HG03469 (cell line): Measurements from ENCODE around the gene SYT6.
A peak's percentile ranks its signal among the peaks of the same experiment; 100 is the strongest.

Experiments
- ATAC-seq: cut with Tn5 transposase; IDR thresholded peaks from one replicate; pipeline ENCODE4 v1.9.1; 2021; ENCODE audit warnings: mild to moderate bottlenecking, moderate library complexity, moderate number of reproducible peaks; ENCODE audit not compliant: unreplicated experiment

SYT6 gene

DNA sequence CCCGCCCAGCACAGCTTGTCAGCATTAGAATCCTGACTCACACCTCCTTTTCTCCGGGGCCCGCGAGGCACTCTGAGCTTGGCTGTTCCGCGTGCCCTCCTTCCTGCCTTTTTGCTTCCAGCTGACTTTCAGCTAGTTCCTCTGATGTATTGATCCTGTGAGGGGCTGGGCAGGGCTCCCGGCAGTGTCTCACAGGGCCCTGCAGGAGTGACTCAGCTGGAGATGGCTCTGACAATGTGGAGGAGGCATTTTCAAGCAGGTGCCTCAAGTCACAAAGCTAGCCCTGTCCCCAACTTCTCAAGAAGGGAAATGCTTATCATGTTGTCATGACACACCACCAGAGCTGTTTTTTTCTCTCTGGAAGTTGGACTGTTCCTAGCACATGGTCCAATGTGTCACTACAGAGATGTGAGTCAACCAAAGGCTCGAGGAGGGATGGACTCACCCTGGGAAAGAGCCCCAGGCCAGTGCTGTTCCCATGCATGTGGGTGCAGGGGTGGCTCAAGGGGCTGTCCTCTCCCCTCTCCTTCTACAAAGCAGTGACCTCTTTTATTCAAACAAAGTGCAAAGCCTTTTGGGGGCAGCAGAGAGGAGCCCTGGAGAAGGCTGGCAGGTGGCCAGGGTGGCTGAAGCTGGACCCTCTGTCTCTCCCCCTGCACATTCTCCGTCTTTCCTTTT lies 30.6 kb downstream of the SYT6 start:
- ATAC-seq: no peak

DNA sequence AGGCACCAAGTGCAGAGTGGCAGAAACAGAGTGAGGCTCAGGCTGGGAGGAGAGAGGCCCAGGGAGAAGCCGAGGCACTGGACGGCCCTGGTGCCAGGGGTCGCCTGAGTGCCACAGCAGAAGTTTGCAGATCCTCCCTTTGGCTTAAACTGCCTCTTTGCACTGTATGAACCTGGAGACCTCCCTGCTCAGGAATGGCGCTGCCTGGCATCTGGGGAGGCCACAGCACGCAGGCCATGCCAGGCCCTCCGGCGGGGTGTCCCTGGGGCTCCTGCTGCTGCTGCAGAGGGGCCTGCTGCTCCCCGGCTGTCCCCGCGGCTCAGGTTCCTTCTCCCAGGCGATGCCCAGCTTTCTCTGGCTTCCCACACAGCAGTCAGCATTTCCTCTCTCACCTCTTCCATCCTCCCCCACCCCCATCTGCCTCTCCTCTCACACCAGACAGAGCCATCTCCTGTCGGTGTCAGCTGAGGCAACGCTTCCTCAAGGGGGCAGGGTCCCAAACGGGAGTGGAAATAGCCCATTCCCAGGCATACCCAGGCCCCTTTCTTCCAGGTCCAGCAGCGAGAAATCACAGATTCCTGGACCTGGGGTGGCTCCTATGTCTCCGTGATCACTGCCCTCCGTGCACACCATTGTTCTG lies 35.2 kb downstream of the SYT6 start:
- ATAC-seq: no peak

DNA sequence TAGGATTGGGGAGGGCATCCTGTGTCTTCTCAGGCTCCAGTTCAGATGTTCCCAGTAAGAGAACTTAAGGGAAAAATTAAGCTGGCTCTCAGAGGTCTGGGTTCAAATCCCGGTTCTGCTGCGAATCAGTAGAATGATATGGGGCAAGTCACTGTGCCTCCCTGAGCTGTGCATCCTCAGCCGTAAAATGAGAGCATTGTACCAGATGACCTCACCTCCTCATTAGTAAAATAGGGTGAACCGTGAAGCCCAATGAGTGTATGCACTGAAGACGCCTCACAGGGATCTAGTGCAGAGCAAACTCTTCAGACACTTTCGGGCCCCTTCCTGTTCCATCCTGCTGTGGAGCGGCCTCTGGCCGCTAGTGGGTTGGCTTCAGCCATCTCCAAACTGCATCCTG lies 36.0 kb downstream of the SYT6 start:
- ATAC-seq: no peak

DNA sequence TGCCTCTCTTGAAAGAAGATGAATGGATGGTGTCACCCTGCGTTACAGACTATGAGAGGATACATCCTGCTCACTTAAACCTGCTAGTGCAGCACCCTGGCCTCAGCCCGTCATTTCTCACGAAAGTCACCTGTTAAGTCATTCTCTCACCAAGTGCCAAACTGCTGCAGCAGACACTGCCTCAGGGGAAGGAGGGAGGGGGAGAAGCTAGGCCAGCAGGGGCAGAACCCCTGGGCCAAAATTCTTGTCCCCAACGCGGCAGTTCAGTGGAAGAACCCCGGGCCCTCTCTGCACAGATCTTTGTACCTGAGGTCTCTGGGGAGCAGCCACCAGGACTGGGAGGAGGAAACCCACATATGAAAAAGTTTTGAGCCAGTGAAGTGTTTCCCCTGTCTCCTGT lies 37.6 kb downstream of the SYT6 start:
- no peak for ATAC-seq

DNA sequence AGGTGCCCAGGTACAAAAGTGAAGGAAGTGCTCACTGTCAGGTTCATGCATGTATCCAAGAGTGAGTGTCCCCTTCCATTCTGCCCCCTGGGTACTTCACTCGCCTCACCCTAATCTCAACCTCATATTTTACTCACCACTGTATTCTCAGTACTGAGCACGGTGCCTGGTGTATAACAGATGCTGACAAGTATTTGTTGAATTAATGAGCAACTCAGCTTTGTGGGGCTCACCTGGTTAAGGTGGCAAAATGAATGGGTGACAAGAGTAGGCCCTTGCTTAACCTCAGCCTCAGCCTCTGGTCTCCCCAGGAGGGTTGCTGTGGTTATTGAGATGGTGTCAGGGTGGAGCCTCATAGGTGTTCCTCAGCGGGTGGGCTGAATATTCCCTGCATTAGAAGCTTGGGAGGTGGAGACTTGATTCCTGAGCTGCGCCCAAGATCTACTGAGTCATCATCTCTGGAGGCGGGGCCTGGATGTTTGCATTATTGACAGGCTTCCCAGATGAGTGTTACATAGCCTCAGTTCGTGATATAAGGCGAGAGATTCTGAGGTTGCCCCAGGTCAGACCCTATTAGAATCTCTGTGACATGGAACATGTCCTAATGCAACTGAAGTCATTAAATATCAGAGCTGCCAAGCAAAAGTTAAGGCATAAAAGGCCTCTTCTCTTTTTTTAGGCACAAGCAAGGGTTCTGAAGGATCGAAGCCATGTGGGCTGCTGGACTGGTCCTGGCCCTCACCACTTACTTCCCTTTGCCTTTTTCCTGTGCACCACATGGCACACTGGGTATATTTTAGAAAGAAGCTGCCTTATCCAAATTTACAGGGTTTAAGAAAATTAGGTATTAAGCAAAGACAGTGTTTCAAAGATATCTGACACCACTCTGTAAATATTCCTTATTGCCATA lies 39.2 kb downstream of the SYT6 start:
- ATAC-seq: no peak

DNA sequence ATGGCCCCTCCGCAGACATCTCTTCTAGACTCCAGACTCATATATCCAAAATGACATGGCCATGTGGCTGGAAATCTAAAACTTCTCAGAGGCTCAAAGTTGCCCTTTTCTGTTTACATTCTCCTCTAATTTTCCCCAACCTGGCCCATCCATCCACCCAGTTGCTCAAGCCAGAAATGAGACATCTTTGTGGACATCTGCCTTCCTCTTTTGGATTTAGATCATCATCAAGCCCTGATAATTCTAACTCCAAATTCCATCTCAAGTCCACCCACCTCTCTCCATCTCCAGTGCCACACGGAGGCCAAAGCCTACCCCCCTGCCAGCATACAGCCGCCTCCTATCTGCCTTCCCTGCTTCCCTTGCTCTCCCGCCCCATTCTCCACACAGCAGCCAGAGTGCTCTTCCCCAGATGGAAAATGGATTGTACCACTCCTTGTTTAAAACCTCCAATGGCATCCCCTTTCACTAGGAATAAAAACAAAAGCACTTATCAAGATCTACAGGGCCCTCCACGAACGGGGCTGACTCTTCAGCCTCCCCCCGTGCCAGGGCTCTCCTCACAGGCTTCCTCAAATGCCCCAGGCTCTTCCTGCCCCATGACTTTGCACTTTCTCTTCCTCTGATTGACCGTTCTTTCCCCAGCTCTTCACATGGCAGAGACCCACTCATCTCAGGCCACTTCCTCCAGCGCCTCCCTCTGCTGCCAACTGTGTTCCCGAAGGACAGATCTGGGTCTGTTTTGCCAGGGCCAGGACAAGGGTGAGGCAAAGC lies 40.1 kb downstream of the SYT6 start:
- ATAC-seq: no peak

DNA sequence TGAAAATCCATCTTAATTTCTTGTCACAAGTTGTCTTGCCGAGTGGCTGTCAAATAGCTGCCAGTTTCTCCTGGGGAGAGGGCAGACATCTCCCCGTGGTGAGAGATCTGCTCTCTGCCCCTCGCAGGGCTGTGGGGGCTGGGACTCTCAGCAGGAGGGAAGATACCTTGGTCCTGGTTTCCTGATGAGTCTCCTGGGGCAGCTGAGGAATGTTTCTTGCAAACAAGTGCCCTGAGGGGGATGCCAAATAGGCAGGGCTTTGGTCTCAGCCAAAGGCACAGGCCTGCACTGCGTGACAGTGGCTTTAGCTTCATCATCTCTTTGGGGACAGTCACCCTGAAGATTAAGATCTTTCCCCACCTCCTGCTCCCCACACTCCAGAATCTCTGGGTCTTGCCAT lies 40.9 kb downstream of the SYT6 start:
- ATAC-seq: no peak

DNA sequence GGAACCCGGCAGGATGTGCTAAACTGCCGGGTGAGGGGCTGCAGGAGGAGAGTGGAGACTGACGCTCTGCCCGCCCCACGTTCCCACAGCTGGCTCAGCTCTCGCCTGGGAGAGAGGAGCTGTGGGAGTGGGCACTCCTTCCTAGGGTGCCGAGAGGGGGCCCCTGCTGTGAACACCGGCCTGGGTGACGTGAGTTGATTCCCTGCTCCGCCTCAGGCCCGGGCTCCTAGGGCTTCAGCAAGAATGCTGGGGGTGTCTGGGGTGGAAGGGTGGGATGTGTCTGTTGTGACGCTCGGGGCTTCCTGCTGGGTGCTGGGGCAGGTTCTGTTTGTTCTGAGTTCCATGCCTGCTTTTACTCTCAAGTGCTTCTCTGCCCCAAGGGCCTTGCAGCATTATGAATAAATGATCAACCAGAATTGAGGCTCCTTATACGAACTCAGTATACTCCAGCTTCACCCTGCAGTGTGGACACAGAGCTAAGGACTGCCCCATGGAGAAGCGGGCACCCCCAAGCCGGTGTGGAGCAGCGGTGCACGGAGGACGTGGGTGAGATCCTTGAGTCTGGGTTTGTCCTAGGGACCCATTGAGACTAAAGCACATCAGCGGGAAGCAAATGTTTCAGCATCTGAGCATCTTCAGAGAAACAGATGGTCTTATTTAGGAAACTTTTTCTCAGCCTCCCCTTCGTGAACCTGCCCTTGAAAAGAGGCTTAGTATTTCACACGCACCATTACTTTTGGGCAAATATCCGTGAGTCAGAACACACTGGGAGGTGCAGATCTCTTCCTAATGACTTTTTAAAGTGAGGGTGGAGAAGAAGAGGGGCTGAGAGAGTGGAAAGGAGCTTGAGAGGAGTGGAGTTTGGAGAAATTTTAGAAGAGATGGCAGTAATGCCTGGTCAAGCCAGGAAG lies 41.7 kb downstream of the SYT6 start:
- no peak for ATAC-seq

DNA sequence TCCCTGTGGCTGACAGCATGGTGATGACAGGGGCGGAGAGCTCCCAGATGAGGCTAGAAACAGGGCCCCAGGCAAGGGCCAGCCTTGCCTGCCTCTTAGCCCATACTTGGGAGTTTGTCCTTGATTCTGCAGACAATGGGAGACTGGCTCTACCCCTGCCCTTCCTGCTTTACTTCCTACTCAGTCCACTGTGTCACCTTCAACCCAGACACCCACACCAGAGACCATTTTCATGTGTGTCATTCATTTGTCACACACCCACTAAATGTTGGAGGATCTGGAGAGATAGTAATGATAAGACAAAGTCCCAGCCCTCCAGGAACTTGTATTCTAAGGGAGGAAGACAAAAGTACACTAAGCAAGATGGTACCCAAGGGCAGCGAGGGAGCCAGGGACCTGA lies 43.7 kb downstream of the SYT6 start:
- no peak for ATAC-seq

DNA sequence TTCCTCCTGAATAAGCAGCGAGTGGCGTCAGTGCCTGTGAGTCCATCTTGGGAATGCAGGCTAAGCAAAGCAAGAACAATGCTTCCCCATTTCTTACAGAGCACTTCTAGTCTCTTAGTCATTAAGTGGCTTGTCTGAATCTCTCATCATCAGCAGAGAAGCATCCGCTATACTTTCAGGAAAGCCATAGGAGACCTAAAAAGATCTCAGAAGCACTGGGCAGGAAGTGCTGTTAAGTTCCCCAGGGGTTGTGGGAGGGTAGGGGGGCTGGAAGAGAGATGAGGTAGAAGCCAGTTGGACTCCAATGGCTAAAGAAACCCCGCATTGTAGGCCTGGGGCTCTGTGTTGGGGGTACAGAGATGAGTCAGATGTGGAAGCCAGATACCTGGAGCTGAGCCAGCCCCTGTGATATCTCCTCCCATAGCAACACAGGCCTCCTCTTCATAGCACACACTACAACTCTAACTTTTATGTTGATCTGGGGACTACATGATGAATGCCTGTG lies 44.9 kb downstream of the SYT6 start:
- ATAC-seq: peak; percentile 74

DNA sequence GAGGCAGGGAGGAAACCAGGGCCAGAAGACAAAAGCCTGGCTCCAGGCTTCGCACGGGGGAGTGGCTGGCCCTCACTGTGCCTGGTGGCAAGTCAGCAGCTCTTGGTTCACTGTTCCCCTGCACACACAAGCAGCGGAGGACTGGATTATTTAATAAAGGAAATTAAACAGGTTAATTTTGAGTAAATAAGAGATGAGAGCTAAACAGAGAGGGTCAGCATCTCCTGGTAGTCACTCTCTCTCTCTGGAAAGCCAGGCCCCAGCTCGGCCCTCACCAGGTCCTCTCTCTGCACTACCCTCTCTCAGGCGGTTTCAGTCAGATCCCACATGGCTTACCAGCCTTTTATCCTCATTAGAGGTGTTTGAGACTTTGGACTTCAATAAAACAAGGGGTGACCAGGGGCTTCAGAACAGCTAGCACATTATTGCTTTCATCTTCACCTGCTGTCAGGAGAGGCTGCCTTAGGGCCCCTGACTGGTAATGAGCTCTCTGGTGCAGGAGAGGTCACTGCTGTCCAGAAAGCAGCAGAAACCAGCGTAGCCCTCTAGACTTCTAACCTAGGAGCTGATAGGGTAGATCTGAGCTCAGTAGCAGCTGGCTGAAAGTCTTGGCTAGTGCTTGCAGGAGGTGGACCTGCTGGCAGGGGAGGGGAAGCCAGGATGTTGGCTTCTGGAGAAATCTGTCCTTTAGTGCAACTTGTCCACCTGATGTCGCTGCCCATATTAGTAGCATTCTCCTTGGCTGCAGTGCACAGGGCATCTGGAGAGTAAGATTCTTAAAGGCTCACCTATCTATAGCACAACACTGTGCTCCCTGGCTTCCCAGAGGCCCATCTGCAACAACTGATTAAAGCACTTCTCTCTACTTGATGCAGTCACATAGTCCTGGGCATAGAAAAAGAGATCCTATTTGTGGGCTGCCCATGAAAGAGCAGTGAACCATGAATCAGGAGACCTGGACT lies 45.9 kb downstream of the SYT6 start:
- no peak for ATAC-seq

DNA sequence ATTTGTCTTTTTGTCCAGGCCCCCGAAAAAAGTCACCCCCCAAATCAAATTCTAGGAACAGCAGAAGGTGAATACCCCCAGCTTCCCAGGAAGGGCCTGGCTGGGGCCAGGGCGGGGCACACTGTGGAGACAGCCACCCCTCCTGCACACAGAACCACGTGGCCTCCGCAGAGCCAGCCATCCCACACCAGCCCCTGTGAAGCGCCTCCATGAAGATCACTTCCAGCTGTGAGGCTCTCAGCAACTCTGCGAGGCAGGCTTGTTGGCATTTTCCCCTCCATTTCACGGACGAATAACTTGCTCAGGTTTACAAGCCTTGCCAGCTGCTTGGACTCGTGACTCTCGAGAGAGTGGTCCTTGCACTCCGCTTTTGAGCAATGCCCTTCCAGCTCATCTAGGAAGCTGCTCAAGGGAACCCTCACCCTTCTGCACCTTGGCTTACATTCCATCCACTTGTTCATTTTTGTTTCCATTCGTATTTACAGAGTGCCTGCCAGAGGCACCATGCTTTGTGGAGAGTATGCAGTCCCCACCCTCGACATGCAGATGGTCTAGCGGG lies 48.2 kb downstream of the SYT6 start:
- no peak for ATAC-seq

DNA sequence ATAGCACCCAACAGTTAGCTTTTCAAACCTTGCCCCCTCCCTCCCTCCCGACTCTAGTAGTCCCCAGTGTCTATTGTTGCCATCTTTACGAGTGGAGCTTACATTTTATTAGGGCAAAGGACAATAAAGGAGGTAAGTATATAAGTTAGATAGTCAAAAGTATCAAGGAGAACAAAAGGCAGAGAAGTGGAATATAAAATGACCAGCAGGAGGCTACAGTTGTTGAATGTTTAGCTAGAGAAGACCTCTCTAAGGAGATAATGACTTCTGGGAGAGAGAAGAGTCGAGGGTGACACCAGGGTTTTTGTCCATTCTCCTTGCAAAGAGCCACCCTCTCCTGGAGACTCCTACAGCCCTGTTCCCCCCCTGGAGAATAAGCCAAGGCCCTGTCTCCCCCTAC lies 48.7 kb downstream of the SYT6 start:
- ATAC-seq: no peak

DNA sequence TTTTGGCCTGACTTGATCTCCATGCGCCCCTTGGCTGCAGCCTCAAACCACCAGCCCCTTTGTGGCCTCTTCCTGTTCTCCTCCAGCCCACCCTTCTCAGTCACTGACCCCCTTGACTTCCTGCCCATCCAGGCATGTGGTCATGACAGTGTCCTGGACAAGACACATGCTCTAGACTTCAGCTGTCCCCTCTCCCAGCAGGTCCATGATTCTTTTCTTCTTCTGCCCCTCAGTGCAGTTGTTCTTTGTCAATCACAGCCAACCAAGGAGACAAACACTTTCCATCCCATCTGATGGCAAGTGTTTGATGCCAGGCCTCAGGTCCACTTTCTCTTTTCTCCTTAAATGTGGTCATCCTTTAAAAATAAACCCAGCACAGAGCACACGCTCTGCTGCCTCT lies 49.7 kb downstream of the SYT6 start:
- no peak for ATAC-seq

DNA sequence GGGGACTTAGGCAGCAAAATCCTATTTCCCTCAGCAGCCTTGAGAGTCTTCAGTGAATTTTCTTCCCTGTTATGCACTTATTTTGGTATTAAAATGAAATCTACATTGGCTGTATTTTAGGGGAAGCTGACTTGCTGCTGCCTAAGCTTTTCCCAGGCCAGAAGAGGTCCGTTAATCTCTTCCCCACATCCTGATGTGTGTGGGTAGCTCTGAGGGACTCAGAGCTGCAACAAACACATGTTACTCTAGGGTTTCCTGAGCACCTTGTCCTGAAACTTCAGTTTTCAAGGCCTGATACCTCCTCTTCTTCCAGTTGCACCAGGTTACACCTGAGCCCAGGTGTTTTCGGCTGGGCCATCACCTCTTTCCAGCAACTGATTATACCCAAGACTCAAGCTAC lies 51.5 kb downstream of the SYT6 start:
- ATAC-seq: no peak

DNA sequence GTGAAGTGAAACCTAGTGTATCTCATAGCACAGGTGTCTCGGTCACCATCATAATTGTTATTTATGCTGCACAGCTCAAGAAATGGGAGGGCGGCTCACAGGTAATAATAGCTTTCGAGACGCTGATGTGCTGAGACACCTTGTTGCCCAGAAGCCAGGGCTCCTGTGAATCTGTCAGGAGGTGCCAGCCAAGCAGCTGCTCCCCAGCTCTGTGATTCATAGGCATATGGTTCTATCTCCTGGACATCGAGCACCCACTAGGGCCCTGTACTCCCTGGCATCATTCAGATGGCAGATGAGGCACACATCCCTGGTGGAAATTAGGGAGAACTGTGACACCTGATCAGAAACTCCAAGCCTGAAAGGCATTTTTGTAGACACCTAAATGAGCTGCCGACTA lies 53.5 kb downstream of the SYT6 start:
- ATAC-seq: no peak

DNA sequence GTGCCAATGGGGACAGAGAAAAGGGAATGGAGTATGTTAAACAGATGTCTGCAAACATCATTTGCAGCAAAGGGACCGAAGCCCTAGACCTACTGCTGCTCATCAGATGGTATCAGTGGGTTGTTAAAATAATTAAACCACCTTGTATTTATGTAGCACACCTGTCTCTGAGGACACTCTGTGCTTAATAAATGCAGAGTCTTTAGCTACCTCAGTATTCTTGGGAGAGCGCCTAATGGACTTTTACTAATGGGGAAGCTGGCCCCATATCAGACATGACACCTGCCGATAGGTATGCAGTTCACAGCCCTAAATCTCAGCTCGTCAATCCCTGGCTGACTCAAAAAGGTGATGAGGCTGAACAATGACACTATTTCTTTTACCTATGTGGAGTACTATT lies 54.4 kb downstream of the SYT6 start:
- ATAC-seq: no peak

DNA sequence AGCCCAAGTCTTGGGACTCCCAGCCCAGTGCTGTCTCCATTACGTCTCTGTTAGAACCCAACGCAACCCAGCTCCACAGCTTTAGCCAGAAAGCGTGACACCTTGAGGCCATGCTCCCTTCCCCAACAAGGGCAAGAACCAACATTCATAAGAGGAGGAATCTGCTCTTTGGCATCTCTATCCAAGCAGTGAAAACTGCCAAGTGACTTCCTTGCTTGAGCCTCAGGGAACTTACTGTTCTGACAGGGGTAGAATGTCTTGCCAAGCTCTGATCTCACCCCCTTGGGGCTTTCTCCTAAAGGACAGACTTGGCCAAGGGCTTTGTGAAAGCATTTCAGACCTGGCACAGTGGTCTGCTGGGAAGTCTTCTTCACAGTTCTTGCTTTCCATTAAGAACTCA lies 56.6 kb downstream of the SYT6 start:
- ATAC-seq: no peak
